Measurements from ENCODE around the gene CNN2.

DNA sequence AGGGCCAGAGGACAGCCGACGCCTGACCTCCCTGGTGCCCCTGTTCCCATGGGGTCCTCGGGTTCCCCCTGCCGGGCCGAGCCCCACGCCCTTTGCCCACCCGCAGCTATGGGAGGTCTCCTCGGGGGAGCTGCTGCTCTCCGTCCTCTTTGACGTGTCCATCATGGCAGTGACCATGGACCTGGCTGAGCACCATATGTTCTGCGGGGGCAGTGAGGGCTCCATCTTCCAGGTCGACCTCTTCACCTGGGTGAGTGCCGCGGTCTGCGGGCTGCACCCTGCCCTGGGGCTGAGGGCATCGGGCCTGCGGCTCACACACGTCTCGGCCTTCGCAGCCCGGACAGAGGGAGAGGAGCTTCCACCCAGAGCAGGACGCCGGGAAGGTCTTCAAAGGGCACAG is 35.7 kb upstream of the CNN2 start:
- no peak for TF ChIP-seq GATA2 (IDR thresholded peaks at IDR 0.05; ENCODE audit: low read depth, low read length)
- TF ChIP-seq GATA3 (IDR thresholded peaks at IDR 0.05; ENCODE audit: low read depth, low read length), result no peak
